ENCODE results near the gene ZMIZ1.
"Not testable (repeated sequence)": the region's sequence is repeated elsewhere in the genome, so short reads cannot be mapped to it uniquely, and the experiment has no call there.

ZMIZ1 gene

DNA sequence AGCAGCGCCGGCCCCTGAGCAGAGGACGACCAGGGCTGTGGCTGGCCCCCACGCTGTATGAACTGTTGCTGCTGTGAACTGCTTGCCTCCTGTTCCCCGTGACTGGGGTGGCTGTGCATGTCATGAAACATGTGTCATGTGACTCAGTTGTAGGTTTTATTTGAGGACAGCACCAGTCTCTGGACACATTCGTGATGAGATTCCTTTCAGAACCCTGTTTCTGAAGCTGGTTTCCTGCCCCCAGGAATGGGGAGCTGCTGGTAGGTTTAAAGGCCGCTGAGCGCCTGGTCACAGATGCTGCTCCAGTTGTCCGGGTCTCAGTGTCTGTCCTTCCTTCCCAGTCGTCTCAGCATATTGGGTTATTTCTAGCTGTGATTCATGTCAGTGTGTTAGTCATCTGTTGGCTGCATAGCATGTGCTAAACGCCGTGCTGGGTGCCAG is 199.4 kb downstream of the ZMIZ1 start:
- DNase-seq (ENCODE audit: low spot score) = peak; percentile 31

DNA sequence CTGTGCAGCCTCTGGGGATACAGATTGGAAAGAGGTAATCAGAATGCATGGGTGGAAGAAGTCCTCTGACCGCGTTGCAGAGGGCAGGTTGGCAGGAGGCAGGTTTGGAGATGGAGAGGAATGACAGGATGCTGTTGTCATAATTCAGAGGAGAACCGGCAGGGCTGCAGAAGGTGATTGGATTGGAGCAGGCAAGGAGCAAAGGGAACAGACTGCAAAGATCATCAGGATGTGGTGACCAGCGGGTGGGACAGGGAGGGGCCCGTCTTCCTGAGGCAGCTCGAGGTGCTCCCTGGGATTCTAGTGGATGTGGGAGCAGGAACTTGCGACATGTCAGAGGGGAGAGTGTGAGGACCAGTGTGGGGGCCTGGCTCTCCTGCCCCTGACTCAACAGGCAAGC is 200.0 kb downstream of the ZMIZ1 start:
- DNase-seq (ENCODE audit: low spot score) = no peak

DNA sequence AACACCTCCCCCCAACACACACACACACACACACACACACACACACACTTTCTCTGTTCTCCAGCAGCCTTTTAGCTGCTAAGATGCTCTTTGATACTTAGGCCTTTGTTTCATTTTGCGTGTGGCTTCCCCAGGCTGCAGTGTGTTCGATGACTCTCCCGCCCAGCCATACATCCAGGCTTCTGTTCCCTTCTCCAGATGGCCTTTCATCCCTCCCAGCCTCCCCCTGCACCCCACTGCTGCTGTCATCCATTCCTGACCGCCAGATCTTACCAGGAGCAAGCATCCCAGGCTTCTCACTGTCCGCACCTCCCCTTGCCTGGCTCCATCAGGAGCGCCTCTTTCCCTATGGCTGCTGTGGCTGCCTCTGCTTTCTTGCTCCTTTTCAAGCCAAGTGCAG is 200.7 kb downstream of the ZMIZ1 start:
- DNase-seq (ENCODE audit: low spot score) = no peak

DNA sequence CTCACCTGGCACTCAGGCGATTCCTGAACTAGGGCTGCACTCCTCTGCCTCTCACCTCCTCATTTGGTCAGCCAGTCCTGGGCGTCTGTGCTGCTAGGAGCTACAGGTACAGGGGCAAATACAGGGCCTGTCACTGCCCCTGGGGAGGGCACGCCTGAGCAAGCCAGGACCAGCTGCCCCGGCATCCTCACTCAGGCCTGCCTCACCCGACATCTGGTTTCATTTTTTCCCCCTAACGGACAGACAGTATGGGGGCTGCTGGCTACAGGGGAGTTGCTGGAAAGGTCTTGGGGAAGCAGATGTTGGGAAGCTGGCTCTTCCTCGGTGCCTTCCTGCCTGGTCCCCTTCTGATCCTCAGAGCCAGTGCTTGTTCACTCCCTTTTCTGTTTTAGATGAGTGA is 201.2 kb downstream of the ZMIZ1 start:
- no peak for DNase-seq (ENCODE audit: low spot score)

DNA sequence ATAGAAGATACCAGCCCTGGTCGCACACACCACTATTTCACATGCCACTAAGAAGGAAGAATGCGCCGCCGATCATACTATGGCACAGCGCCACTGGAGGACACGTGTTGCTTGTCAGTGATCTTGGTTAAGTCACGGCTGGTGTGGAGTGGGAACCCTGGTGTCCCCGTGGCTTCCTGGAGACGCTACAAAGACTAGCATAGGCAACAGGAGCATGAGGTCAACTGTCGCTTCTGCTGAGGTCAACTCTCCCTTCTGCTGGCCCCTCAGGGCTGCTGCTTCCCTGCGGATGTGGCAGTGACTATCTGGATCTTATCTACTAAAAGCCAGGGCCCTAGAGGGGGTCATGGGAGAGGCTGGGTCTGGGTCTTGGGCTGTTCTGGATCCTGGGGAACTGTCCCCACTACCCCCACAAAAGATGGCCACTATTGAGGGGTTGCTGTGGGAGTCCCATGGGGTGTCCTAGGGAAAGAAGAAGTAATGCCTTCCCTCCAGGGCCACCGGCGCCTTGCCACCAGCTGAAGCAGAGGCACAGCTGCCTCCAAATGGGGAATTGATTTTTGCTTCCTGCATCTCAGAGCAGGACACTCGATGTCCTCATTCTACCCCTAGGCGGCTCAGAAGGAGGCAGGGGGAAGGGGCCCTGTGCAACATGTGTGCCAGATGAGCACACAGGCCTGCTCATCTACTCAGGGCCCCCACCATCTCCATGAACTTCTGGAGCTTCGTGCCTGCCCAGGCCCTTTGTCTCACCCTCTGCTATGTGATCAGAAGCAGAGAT is 201.9 kb downstream of the ZMIZ1 start:
- no peak for DNase-seq (ENCODE audit: low spot score)

DNA sequence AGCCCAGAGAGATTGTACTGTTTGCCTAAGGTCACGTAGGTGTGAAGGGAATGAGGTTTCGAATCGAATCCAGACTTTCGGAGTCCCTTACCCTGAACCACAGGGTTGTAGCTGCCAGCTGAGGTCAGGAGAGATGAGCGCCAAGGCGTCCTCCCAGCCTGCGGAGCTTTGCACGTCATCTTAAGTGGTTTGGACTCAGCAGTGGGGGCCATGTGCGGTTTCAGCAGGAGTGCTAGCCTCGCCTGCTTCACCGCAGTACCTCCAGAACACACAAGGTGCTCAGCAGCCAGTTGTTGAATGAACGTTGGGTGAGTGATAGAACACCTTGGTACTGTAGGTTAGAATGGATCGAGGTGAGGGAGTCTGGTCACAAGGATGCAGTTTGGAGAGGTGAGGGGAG is 203.6 kb downstream of the ZMIZ1 start:
- DNase-seq (ENCODE audit: low spot score) = no peak

DNA sequence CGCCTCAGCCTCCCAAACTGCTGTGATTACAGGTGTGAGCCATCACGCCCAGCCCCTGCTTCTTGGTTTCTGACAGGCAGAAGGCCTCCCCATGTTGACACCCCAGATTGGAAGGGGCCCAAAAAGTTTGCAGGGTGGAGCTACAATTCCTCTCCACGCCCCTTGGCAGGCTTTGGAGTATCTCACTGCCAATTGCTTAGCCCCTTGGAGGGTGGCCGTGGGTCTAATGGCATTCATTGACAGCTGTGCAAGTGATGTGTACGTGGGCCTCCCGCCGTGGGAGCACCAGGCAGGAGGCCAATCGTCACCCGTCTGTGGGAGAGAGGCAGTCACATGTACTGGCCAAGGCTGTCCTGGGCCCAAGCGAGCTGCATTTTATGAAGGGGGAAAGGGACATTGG is 204.8 kb downstream of the ZMIZ1 start:
- DNase-seq (ENCODE audit: low spot score) = no peak

DNA sequence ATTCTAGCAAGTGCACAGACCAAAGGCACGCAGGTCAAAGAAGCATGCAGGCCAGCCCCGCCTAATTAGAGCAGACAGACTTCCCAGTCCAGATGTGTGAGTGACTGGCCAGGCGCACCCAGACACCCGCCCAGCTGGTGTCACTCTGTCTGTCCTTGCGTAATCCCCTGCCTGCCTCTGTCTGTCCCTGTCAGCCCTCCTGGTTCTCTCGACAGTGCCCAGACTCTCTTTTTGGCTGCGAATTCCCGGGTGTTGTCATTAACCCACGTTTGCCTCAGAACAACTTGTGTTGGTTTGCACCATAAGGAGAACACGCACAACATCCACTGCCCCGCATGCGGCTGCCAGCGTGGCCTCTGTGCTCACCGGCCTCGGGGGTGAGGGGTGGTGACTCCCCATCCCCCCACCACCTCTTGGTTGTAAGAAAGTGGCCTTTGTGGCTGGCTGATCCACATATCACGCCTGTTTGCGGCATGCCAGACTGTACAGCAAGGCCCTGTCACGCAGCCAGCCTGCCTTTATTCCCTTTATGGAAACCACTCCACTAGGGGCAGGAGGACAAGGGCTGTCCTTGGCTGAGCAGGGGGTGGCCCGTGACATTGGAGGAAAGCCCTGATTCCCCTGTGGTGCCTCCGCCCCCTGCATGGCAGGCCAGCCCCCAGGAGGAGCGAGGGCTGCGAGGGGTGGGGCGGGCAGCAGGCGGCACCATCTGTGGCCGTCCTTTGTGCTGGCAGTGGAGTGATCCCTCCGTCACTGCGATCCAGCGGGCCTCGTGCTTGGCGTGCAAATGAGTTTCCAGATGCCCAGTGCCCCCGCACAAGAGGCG is 205.7 kb downstream of the ZMIZ1 start:
- no peak for DNase-seq (ENCODE audit: low spot score)

DNA sequence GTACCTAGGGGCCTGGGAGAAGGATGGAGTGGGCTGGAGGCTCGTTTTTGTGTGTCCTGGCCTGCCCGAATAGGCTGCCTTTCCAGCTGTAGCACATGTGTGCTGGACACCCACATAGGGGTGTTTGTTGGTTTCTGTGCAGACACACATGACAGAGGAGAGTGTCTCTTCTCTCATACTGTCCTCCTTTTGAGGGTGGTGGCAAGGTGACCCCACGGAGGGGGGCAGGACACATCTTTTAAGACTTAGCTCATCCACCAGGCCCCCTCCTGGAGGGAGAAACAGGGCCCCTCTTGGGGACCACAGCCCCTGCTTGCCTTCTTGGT is 206.3 kb downstream of the ZMIZ1 start:
- no peak for DNase-seq (ENCODE audit: low spot score)

DNA sequence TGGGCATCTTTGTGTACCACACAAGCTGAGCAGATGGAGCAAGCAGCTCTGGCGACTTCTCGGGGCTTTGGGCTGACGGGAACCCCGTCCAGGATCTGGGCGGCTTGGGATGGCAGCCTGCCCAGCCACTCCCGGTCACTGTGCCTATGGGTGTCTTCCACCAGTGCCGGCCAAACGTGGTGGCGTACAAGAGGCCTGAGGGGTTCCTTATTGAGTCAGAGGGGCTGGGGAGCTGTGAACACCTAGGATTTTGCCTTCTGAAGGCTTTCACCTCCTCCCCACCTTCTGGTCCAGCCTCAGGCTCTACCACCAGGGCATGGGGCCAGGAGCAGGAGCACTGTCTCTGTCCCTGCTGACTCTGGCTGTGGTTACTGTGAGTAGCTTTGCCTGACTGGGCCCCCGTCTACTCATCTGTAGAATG is 206.7 kb downstream of the ZMIZ1 start:
- DNase-seq (ENCODE audit: low spot score) = no peak

DNA sequence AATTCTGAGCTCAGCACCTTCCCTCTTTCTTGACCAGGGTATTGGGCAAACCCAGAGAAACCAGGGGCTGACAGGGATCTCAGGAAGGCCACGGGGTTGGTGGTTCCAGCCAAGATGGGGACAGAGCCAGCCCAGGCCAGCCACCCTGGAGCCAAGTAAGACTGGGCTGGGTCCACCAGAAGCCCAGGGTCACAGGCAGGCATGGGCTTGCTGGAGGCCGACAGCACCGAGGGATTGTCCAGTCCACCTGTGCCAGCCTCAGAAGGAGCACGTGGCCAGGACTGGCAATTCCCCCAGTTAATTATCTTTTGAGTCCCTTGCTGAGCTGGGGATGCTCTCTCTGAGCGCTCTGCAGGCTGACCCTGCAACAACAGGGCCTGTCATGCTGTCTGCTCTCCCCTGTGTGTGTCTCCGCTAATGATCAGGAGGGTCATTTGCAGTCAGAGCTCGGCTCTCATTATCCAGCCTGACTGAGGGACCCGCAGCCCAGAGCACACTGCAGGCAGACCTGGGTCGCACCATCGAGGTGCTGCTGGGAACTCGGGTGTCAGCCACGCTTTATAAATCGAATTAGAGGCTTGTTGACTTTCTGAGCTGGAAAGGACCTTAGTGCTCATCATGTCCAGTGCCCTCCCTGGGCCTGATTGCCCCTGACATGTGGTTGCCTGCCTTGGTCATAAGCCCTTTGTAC is 209.0 kb downstream of the ZMIZ1 start:
- no peak for DNase-seq (ENCODE audit: low spot score)

DNA sequence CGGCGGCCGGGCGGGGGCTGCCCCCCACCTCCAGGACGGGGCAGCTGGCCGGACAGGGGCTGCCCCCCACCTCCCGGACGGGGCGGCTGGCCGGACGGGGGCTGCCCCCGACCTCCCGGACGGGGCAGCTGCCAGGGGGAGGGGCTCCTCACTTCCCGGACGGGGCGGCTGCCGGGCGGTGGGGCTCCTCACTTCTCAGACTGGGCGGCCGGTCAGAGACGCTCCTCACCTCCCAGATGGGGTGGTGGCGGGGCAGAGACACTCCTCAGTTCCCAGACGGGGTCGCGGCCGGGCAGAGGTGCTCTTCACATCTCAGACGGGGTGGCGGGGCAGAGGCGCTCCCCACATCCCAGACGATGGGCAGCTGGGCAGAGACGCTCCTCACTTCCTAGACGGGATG is 210.3 kb downstream of the ZMIZ1 start:
- not testable (repeated sequence) for DNase-seq (ENCODE audit: low spot score)

DNA sequence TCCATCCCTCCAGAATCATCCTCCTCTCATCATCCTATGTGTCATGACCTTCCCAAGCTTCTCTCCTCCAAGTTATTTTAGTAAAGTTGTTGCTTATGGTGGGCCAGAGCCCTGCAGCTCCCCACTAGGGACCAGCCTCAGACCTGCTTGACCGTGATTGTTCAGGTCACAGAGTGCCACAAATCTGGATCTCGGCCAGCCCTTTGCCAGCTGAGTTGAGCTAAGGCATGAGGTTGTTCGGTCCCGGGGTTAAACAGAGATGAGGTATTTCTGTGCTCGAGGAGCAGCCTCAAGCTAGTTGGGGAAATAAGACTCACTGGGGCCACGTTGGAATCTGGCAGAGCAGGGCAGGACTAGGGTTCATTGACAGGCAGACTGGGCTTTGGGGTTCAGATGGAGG is 212.2 kb downstream of the ZMIZ1 start:
- DNase-seq (ENCODE audit: low spot score) = peak; percentile 27

DNA sequence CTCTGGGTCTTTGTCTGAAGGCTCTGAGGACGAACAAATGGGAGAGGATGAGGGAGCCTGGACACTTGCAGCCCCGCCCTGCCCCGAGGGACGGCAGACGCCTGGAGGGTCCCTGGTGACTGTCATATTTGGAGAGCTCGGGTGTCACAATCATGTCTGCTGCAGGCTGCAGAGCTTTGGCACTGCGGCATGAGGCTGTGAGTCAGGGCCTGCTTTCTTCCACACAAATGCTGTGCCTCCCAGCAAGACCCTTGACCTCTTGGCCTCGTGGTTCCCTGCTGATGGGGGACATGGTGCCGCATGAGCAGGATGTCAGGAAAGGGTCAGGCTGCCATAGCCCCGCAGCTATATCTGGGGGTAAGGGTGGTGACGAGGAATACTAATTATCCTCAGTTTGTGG is 213.6 kb downstream of the ZMIZ1 start:
- DNase-seq (ENCODE audit: low spot score) = no peak

DNA sequence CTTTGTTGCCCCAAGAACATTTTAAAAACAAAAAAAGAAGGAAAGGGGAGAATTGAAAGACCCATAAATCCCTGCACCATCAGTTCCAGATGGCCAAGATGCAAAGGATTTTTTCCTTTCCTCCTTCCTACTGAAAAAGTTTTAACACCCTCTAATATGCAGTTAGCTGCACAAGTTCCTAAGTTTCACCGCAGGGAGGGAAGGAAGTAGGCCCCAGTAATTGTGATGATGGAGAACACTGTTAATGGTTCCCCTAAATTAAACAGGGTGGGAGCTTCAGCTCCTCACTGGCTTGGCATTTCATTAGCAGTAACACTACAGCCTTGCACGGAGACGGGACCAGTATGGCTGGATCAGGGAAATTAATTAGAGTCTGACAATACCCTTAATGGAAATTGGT is 214.8 kb downstream of the ZMIZ1 start:
- no peak for DNase-seq (ENCODE audit: low spot score)

DNA sequence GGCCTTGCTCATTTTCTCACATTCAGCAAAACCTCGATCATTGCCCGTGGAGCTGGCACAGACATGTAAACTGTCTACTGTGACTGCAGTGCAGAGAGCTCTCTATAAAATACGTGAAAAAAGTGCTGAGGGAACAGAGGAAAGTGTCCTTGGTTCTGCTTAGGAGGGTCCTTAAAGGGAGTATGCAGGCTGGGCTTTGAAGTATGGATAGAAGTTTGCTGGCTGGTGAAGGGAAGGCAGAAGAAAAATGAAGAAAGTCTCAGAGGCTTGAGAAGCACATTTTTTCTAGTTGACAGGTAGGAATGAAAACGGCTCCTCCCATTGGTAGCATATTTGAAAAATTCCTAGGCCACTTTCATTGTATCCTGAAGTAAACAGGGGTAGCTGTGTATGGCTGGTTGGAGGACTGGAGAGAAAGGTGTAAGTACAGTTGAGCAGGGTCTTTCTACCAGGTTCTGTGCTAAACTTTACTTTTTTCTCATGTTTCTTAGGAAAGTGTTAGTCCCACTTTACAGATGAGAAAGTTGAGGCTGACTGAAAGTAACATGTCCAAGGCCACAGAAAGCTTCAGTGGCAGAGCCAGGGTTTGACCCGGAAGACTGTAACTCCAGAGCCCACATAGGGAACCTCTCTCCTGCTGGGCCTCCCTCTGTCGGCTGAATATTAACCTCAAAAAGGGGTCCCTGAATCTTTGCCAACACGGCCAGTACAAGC is 215.5 kb downstream of the ZMIZ1 start:
- no peak for DNase-seq (ENCODE audit: low spot score)

DNA sequence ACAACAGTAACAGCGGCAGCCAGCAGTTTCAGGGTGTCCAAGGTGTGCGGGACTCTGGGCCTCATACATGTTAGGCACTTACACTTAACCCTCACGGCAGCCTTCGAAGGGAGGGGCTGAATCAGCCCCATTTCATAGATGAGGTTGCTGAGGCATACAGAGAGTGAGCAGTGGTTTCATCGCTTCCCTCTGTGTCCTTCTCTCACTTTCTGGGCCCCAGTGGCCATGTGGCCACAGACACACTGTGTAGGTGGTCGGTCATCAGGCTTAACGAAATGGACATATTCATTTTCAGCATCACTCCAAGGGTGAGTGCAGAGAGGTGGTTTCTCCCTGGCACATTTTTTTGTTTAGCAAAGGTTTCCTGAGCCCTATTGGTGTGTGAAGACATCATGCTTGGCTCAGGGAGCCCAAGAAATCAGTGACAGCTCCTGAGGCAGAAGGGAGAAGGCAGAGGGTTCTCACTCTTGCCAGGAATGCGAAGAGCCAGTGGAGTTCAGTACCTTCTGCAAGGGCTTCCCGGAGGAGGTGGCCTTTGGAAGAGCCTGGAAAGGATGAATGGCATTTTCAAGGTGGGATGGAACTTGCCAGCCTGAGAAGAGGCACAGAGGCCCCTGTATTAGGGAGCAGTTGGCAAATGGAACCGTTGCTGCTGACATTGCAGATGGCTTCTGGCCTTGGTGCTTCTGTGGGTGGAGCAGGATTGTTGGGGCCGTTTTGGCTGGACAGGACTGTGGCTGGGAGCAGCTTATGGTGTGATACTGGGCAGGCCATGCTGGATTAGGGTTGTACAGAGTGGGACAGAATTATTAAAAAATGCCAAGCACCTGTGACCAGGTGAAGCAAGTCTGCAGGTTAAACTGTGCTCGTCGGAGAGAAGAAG is 216.8 kb downstream of the ZMIZ1 start:
- DNase-seq (ENCODE audit: low spot score) = no peak

DNA sequence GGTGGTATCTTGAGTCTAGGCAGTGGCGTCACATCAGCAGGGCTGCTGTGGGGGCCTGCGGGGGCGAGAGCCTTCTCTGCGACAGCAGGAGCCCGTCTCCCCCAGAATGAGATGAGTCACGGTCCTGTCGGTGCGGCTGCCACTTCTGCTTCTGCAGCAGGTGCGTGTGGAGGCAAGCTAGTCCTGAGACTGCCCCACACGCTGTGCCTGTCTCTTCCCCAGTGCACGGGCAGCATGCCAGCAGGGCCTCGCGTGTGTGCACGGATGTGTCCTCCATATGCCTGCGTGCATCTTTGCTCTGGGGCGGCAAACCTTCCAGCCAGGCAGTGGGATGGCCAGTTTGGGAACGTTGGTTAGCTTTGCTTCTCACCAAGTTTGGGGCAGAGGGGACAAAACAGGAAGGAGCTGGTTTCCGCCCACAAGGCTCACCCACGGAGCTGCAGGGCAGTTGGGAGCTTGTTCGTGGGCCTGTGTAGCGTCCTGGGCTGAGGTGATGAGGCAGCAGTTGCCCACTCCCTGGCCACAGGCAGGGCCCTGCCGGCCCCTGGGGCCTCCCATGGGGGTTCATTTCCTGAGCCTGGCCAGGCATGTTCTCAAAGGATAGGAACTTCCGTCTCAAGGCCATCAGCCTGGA is 217.7 kb downstream of the ZMIZ1 start:
- DNase-seq (ENCODE audit: low spot score) = no peak

DNA sequence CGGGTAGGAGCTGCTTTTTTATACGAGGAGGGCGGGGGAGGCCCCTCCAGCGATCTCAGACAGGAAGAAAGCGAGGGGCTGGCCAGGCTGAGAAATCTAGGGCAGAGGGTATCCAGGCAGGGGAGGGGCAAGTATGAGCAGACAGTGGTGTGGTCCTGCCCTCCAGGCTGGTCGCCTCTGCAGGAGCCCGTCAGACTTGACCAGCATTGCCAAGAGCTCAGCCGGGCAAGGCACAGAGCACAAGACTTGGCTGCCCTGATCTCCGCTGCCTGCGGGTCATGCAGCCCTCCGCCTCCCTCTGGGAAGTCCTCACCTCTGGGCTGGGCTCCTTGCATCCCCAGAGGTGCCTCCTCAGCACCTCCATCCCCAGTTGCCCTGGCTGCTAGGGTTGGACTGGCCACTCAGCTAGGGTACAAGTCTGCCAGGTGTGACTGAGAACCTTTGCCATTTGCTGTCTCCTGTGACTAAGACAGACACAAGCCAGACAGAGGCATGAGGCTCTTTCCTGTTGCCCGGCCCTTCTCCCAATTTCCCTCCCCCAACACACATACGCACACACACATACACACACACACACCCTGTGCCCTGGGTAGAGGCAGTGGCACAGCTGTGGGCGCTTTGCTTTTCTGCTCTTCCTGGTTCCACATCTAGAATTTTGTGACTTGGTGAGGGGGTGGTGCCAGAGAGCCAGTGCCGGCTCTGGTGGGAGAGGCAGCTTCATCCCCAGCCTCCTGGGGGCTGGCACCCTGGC is 219.4 kb downstream of the ZMIZ1 start:
- peak; percentile 15 for DNase-seq (ENCODE audit: low spot score)

DNA sequence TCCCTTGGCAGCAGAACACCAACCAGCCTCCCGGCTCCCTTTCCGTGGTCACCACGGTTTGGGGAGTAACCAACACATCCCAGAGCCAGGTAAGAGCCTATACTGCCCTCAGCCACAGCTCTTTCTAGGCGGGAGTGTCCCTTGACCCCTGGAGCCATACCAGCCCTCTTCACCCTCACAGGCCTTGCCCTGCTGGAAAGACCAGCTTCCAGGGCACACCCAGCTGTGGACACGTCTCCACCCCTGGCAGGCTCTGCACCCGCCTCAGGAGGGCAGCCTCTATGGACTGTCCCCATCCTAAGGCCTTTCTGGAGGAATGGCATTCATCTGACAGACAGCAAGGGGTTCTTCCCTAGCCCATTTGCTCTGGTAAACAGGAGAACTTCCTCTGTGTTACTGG is 221.0 kb downstream of the ZMIZ1 start:
- no peak for DNase-seq (ENCODE audit: low spot score)
